Fibroblast of mammary gland (primary cell): ENCODE measurements around the gene MOB3A.
A peak's percentile ranks its signal among the peaks of the same experiment; 100 is the strongest.

ENCODE experiments used
- DNase-seq: peaks from one replicate; pipeline ENCODE4 v3.0.0-alpha.2; 2010; ENCODE audit warnings: low read depth
- H3K4me3 ChIP-seq: 2 replicates; pipeline ENCODE4 v1.5.1; 2011; ENCODE audit warnings: low read depth, mild to moderate bottlenecking, low read length, moderate library complexity; ENCODE audit not compliant: control insufficient read depth
- TF ChIP-seq, protein P1 (sequence below): conservative IDR thresholded peaks from 2 replicates; pipeline ENCODE4 v1.5.1; 2011; ENCODE audit warnings: low read depth, low read length, inconsistent platforms; ENCODE audit not compliant: control insufficient read depth, insufficient read depth

Gene MOB3A

DNA sequence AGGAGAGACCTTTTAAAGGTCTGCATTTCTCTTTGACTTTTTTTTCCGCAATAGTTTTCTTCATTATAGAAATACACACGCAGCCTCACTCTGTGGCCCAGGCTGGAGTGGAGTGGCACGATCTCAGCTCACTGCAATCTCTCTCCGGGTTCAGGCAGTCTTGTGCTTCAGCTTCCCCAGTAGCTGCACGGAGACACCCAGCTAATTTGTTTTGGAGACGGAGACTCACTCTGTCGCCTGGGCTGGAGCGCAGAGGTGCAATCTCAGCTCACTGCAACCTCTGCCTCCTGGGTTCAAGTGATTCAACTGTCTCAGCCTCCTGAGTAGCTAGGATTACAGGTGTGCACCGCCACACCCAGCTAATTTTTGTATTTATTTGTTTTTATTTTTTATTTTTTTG lies 33.4 kb downstream of the MOB3A start:
- no peak overlapping the region for H3K4me3 ChIP-seq
- TF ChIP-seq, protein P1, sequence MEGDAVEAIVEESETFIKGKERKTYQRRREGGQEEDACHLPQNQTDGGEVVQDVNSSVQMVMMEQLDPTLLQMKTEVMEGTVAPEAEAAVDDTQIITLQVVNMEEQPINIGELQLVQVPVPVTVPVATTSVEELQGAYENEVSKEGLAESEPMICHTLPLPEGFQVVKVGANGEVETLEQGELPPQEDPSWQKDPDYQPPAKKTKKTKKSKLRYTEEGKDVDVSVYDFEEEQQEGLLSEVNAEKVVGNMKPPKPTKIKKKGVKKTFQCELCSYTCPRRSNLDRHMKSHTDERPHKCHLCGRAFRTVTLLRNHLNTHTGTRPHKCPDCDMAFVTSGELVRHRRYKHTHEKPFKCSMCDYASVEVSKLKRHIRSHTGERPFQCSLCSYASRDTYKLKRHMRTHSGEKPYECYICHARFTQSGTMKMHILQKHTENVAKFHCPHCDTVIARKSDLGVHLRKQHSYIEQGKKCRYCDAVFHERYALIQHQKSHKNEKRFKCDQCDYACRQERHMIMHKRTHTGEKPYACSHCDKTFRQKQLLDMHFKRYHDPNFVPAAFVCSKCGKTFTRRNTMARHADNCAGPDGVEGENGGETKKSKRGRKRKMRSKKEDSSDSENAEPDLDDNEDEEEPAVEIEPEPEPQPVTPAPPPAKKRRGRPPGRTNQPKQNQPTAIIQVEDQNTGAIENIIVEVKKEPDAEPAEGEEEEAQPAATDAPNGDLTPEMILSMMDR: no peak
- no peak for DNase-seq

- no peak for DNase-seq
- TF ChIP-seq, protein P1: no peak
- H3K4me3 ChIP-seq: no peak overlapping the region
These were observed 33.8 kb downstream of the MOB3A start for GRCh38 chr19:2062389-2062729.

- TF ChIP-seq, protein P1: no peak
- peak overlapping the region; percentile 56 for H3K4me3 ChIP-seq
- DNase-seq: peak; percentile 96
These were observed 34.4 kb downstream of the MOB3A start for GRCh38 chr19:2061495-2062388.

GRCh38 chr19:2060884-2061494 lies 35.1 kb downstream of the MOB3A start:
- DNase-seq: peak; percentile 78
- TF ChIP-seq, protein P1: no peak
- peak overlapping the region; percentile 27 for H3K4me3 ChIP-seq

GRCh38 chr19:2059422-2060201 lies 36.5 kb downstream of the MOB3A start:
- TF ChIP-seq, protein P1: no peak
- H3K4me3 ChIP-seq: no peak overlapping the region
- DNase-seq: peak; percentile 73

- no peak overlapping the region for H3K4me3 ChIP-seq
- DNase-seq: no peak
- TF ChIP-seq, protein P1: no peak
These were observed 37.3 kb downstream of the MOB3A start for GRCh38 chr19:2058570-2059421.
